K562 (cell line): ENCODE results near the gene NHS. TPM values are rescaled to one million over a fixed set of nuclear protein-coding genes. Genes with fewer than 3 reads are reported as not detected.

Experiments used
- ATAC-seq: fragments of 200-7000 bp; cut with Tn5 transposase; 3 replicates; pipeline ENCODE4 v1.9.1; 2020; ENCODE audit warnings: moderate library complexity
- BruUV-seq: library from RNA; stranded (reverse); fragments of 400-500 nt; replicated peaks from 2 replicates; lab custom pipeline; 2021; lab: Mats Ljungman, UMichigan
- CTCF ChIA-PET: fragments of 300-600 bp; formaldehyde crosslinking; extraction: SDS; loops from one replicate; lab custom pipeline; 2021; ENCODE audit warnings: low intra/inter-chr PET ratio; lab: Yijun Ruan, JAX
- POLR2A ChIA-PET: fragments of 300-600, 350-650 bp; sonication (Branson Sonifier 250); formaldehyde crosslinking; extraction: SDS; loops from one replicate; lab custom pipeline; 2021; ENCODE audit warnings: antibody characterized with exemption, inconsistent platforms; lab: Yijun Ruan, JAX
- DNase-seq, 4 experiments: peaks; one replicate each; pipeline versions ENCODE4 v3.0.0 to v3.0.0-alpha.2; 2011 to 2018; ENCODE audit warnings: low spot score in 3 of 4, mixed read lengths in 3 of 4; ENCODE audit errors: extremely low read depth in 1 of 4
- FAIRE-seq: peaks from 2 replicates; lab custom pipeline; 2011; peaks lifted over from hg19 to GRCh38; lab: Jason Lieb, UNC
- H2AFZ ChIP-seq: 2 replicates; pipeline ENCODE4 v1.6.0; 2011; ENCODE audit warnings: low read depth, low read length, control low read depth, inconsistent platforms
- H3K27ac ChIP-seq: fragments of 200-600 bp; 3 replicates; pipeline ENCODE4 v1.8.0; 2011; ENCODE audit warnings: low read depth, mild to moderate bottlenecking, control low read depth, inconsistent platforms, low read length, moderate library complexity, mixed read lengths; ENCODE audit errors: extremely low read depth
- H3K27me3 ChIP-seq, 2 experiments: fragments of 300-600 bp in 1 of 2; 2 replicates in 1 of 2; 3 replicates in 1 of 2; pipeline versions ENCODE4 v1.6.0 to v1.8.0; 2011; ENCODE audit warnings: inconsistent platforms in 2 of 2, low read length in 2 of 2, mild to moderate bottlenecking in 1 of 2, mixed read lengths in 1 of 2, moderate library complexity in 1 of 2; ENCODE audit not compliant: control insufficient read depth in 2 of 2, insufficient read depth in 2 of 2
- H3K36me3 ChIP-seq: fragments of 300-600 bp; 3 replicates; pipeline ENCODE4 v1.8.0; 2011; ENCODE audit warnings: mild to moderate bottlenecking, low read length, inconsistent platforms; ENCODE audit not compliant: control insufficient read depth, insufficient read depth
- H3K4me1 ChIP-seq, 2 experiments: fragments of 200-600 bp in 1 of 2; replicated peaks in 1 of 2; 2 replicates in 1 of 2; 3 replicates in 1 of 2; pipeline versions ENCODE4 v1.5.1 to v1.8.0; 2011; ENCODE audit warnings: inconsistent platforms in 2 of 2, low read length in 2 of 2, mild to moderate bottlenecking in 1 of 2, mixed read lengths in 1 of 2, moderate library complexity in 1 of 2; ENCODE audit not compliant: control insufficient read depth in 2 of 2, insufficient read depth in 2 of 2
- H3K4me2 ChIP-seq: 2 replicates; pipeline ENCODE4 v1.6.1; 2011; ENCODE audit warnings: low read length, control low read depth, inconsistent platforms, mixed read lengths; ENCODE audit not compliant: insufficient read depth
- H3K4me3 ChIP-seq: fragments of 200-600 bp; sonication (generic), shearing (Covaris generic); 2 replicates; pipeline ENCODE4 v1.5.1; 2016; ENCODE audit warnings: control low read depth, inconsistent platforms
- H3K79me2 ChIP-seq: fragments of 200-600 bp; 3 replicates; pipeline ENCODE4 v1.8.0; 2011; ENCODE audit warnings: low read length, inconsistent platforms; ENCODE audit not compliant: control insufficient read depth, insufficient read depth
- H3K9ac ChIP-seq, 2 experiments: 2 replicates each; pipeline versions ENCODE4 v1.6.0 to v1.6.1; 2011; ENCODE audit warnings: low read depth in 2 of 2, low read length in 2 of 2, control low read depth in 1 of 2, inconsistent platforms in 1 of 2, mild to moderate bottlenecking in 1 of 2, mixed read lengths in 1 of 2; ENCODE audit not compliant: insufficient read depth in 1 of 2
- H3K9me1 ChIP-seq: one replicate; pipeline ENCODE4 v1.6.0; 2011; ENCODE audit warnings: inconsistent platforms, mild to moderate bottlenecking, low read length, moderate library complexity; ENCODE audit not compliant: control insufficient read depth, insufficient read depth
- H3K9me3 ChIP-seq: replicated peaks from 2 replicates; pipeline ENCODE4 v1.5.1; 2011; ENCODE audit warnings: low read depth, low read length, inconsistent platforms; ENCODE audit not compliant: control insufficient read depth, insufficient read depth
- H4K20me1 ChIP-seq: replicated peaks from 2 replicates; pipeline ENCODE4 v1.6.1; 2011; ENCODE audit warnings: low read length, inconsistent platforms, mixed read lengths; ENCODE audit not compliant: control insufficient read depth, insufficient read depth
- AFF4 ChIP-seq: sonication (generic); formaldehyde crosslinking; IDR thresholded peaks from 2 replicates; pipeline ENCODE4 v1.8.0; 2023; ENCODE audit warnings: mild to moderate bottlenecking, missing genetic modification reagents
- NFE2 ChIP-seq: IDR thresholded peaks from 2 replicates; pipeline ENCODE4 v1.6.1; 2014; ENCODE audit warnings: antibody characterized with exemption, low read depth
- NR2C2 ChIP-seq, 2 experiments: fragments of 200-800 bp in 1 of 2; sonication (Bioruptor generic) in 1 of 2; sonication (generic) in 1 of 2; formaldehyde crosslinking in 1 of 2; IDR thresholded peaks; 2 replicates each; pipeline versions ENCODE4 v1.6.1 to v1.8.0; 2016 to 2022; ENCODE audit warnings: mild to moderate bottlenecking in 1 of 2, missing compliant biosample characterization in 1 of 2, missing genetic modification characterization in 1 of 2, missing genetic modification reagents in 1 of 2
- PPARD ChIP-seq: fragments of 250-450 bp; sonication (Bioruptor Pico); IDR thresholded peaks from 2 replicates; pipeline ENCODE4 v1.8.0; 2022; ENCODE audit warnings: inconsistent platforms, mild to moderate bottlenecking, moderate library complexity
- RNF2 ChIP-seq: sonication (generic); IDR thresholded peaks from 2 replicates; pipeline ENCODE4 v1.6.1; 2016
- RUNX1 ChIP-seq: sonication (generic); IDR thresholded peaks from 2 replicates; pipeline ENCODE4 v1.6.1; 2016; ENCODE audit warnings: antibody characterized with exemption, low read depth
- SAFB2 ChIP-seq: fragments of 200-400 bp; formaldehyde crosslinking; IDR thresholded peaks from 2 replicates; pipeline ENCODE4 v1.6.1; 2018; ENCODE audit warnings: borderline replicate concordance, low read length, low read depth, moderate library complexity; ENCODE audit not compliant: severe bottlenecking
- THRA ChIP-seq: fragments of 450-650 bp; IDR thresholded peaks from 2 replicates; pipeline ENCODE4 v1.6.1; 2017; ENCODE audit warnings: mild to moderate bottlenecking, moderate library complexity
- ZBTB26 ChIP-seq: fragments of 450-650 bp; formaldehyde crosslinking; IDR thresholded peaks from 2 replicates; pipeline ENCODE4 v1.4.0; 2022; ENCODE audit warnings: missing genetic modification characterization
- ZNF384 ChIP-seq: IDR thresholded peaks from 2 replicates; pipeline ENCODE4 v1.6.1; 2012; ENCODE audit warnings: low read depth, low read length, improper control_type of control experiment
- ZNF778 ChIP-seq: fragments of 450-650 bp; formaldehyde crosslinking; IDR thresholded peaks from 2 replicates; pipeline ENCODE4 v1.4.0; 2020; ENCODE audit warnings: mild to moderate bottlenecking, moderate library complexity
- WGBS: fragments of 100-300 bp; shearing (Covaris generic); methylation state at CpG from one replicate; pipeline ENCODE4 v1.1.6; 2016; ENCODE audit warnings: low coverage, mixed read lengths; ENCODE audit not compliant: insufficient coverage; ENCODE audit errors: missing lambda C conversion rate; 5-methylcytosine and 5-hydroxymethylcytosine counted together
- in situ Hi-C: fragments of 300-500 bp; cut with MboI; formaldehyde crosslinking; loops from 4 replicates; pipeline ENCODE4 v1.15.0; 2018; ENCODE audit warnings: inconsistent platforms, mixed read lengths
- intact Hi-C: fragments of 100-400 bp; cut with micrococcal nuclease; formaldehyde crosslinking; loops from 2 replicates; pipeline ENCODE4 v1.14.2; 2022
- polyA plus RNA-seq, 8 experiments: library from polyadenylated mRNA; depleted of rRNA in 4 of 8; stranded (reverse) in 5 of 8; unstranded in 3 of 8; fragments of >200 nt; fragmentation: Nextera tagmentation in 2 of 8; fragmentation: Illumina TruSeq in 1 of 8; extraction: Ambion mirVana in 2 of 8; extraction: Trizol in 1 of 8; gene quantifications; 2 replicates each; pipeline versions ENCODE4 v1.2.1 to v1.2.3, GENCODE V29; 2011 to 2014; ENCODE audit warnings: inconsistent platforms in 1 of 8, missing spikeins in 1 of 8
- total RNA-seq, 7 experiments: library from RNA; depleted of rRNA in 6 of 7; stranded (reverse); fragments of >200 nt in 6 of 7; fragmentation: Illumina TruSeq in 2 of 7; extraction: Trizol in 2 of 7; gene quantifications; 2 replicates each; pipeline versions ENCODE4 v1.2.1 to v1.2.3, GENCODE V29; 2011 to 2021; ENCODE audit warnings: low replicate concordance in 1 of 7

Gene NHS
- total and polyA plus RNA-seq, 9 of the 15 experiments (the other 6 are each of a cell fraction or from before 2014, with no cell fraction given): 0.02 TPM; not detected in 8

- TF ChIP-seq NR2C2 (CRISPR knock-in tag; IDR thresholded peaks at IDR 0.05) (no peak), NR2C2 (tag; IDR thresholded peaks at IDR 0.05) (no peak), THRA (no peak)
Measured at GRCh38 chrX:17579026-17579425, 204.0 kb downstream of the NHS start (continued).

GRCh38 chrX:17580539-17581152 is 205.6 kb downstream of the NHS start:
- in situ Hi-C loops: no loop called here
- intact Hi-C loops: no loop called here
- Histone ChIP-seq H3K27me3 (no peaks in the 10 kb centered on the region), H3K9me1 (no peaks in the 10 kb centered on the region), H3K9ac (no peak overlapping the region), H3K36me3 (no peaks in the 10 kb centered on the region), H3K4me1 (no peaks in the 10 kb centered on the region), H3K27ac (no peak overlapping the region), H3K9me3 (no peaks in the 10 kb centered on the region), H4K20me1 (no peaks in the 10 kb centered on the region), H3K4me3 (no peak overlapping the region), H3K79me2 (no peaks in the 10 kb centered on the region), H2AFZ (no peak overlapping the region), H3K4me2 (no peak overlapping the region)
- ChIA-PET CTCF (no interaction called here), POLR2A (interaction anchor here (0.7 kb wide), 1 partner anchor 79 kb away, joined by 3 read pairs; no protein-coding TSS in a partner anchor)
- DNase-seq: no peak
- WGBS: 0% methylated on average over 5 of the region's 6 CpGs
- no peak for ATAC-seq
- no TSS peak for BruUV-seq
- no peak for FAIRE-seq
- TF ChIP-seq ZNF778 (no peak), SAFB2 (no peak), PPARD (CRISPR knock-in tag) (no peak), ZBTB26 (CRISPR knock-in tag) (no peak), AFF4 (CRISPR knock-in tag) (no peak), NFE2 (no peak), RUNX1 (no peak), RNF2 (no peak), ZNF384 (no peak)
